Tibial artery (tissue), 4 donors: ENCODE data around the gene COPB2.
"Not testable (repeated sequence)": the region's sequence is repeated elsewhere in the genome, so short reads cannot be mapped to it uniquely, and the experiment has no call there.

ENCODE experiments used
- DNase-seq, 2 donors: peaks; one replicate each; pipeline ENCODE4 v3.0.0-alpha.2; 2019
- H3K27ac ChIP-seq, 2 donors: fragments of 200-600 bp; sonication (generic) in 1 of 2; 1 replicate in 1 of 2; 2 replicates in 1 of 2; pipeline ENCODE4 v1.5.1; 2018 to 2019; ENCODE audit warnings: mild to moderate bottlenecking in 1 of 2
- H3K27me3 ChIP-seq, 2 donors: fragments of 200-600 bp; sonication (generic) in 1 of 2; one replicate each; pipeline versions ENCODE4 v1.5.1 to v1.6.0; 2016 to 2019
- H3K36me3 ChIP-seq, 3 donors: fragments of 200-600 bp; sonication (generic) in 2 of 3; one replicate each; pipeline ENCODE4 v1.5.1; 2016 to 2019; ENCODE audit warnings: mild to moderate bottlenecking in 2 of 3
- H3K4me1 ChIP-seq, 4 donors: fragments of 200-600 bp; sonication (generic) in 2 of 4; 1 replicate in 3 of 4; 2 replicates in 1 of 4; pipeline ENCODE4 v1.5.1; 2016 to 2019
- H3K4me3 ChIP-seq, 2 donors: fragments of 200-600 bp; sonication (generic) in 1 of 2; 1 replicate in 1 of 2; 2 replicates in 1 of 2; pipeline ENCODE4 v1.5.1; 2018 to 2019; ENCODE audit warnings: mild to moderate bottlenecking in 2 of 2
- H3K9me3 ChIP-seq, 3 donors: fragments of 200-600 bp; sonication (generic) in 1 of 3; one replicate each; pipeline ENCODE4 v1.5.1; 2016 to 2019
- CTCF ChIP-seq, 2 experiments: fragments of 200-600 bp in 1 of 2; fragments of 450-650 bp in 1 of 2; IDR thresholded peaks; one replicate each; pipeline ENCODE4 v1.5.1; 2017 to 2019; ENCODE audit warnings: antibody characterized with exemption in 2 of 2, mild to moderate bottlenecking in 1 of 2, moderate library complexity in 1 of 2
- intact Hi-C: fragments of 100-400 bp; cut with DNase I; formaldehyde crosslinking; loops from one replicate; pipeline ENCODE4 v1.15.0; 2023; ENCODE audit warnings: low total_unique reads

COPB2 gene

DNA sequence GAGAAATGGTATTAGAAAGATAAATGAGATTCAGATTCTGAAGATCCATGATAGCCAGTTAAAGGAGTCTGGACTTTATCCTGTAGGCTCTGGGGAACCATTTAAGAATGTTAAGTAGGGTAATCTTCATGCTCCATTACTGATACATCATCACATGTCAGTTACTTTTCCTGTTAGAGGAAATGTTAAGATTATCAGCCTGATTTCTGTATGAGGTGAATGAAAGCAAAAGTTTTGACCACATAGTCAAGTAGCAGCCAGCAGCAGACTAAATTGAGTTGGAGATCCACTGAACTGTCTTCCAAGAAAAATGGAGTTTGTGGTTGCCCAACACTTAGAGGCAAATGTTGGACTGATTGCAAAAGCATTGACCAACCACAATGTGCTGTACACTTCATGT is 4.7 kb upstream of the COPB2 start:
- H3K9me3 ChIP-seq: no peaks in the 10 kb centered on the region
- H3K4me1 ChIP-seq: peaks cover 0 to 11% (median 4%) of the 10 kb centered on the region in 4 donors
- intact Hi-C loops: no loop called here
- H3K27me3 ChIP-seq: no peaks in the 10 kb centered on the region
- no peak overlapping the region for H3K4me3 ChIP-seq
- TF ChIP-seq CTCF (IDR thresholded peaks at IDR 0.05): no peak
- DNase-seq: no peak
- peaks cover 0 to 2% (median 0%) of the 10 kb centered on the region in 3 donors for H3K36me3 ChIP-seq
- no peak overlapping the region for H3K27ac ChIP-seq

GRCh38 chr3:139388821-139389551 is 461 bp downstream of the COPB2 start:
- H3K9me3 ChIP-seq: no peaks in the 10 kb centered on the region
- no peak for TF ChIP-seq CTCF (IDR thresholded peaks at IDR 0.05)
- H3K4me1 ChIP-seq: peaks cover 0 to 57% (median 22%) of the 10 kb centered on the region in 4 donors
- H3K36me3 ChIP-seq: no peaks in the 10 kb centered on the region
- H3K27ac ChIP-seq: peak overlapping the region; percentile 89 to 99
- DNase-seq: no peak
- intact Hi-C loops: loop anchor here (5.0 kb wide), 2 partner anchors 42 to 1202 kb away; partner anchors contain the start of gene ARMC8
- no peaks in the 10 kb centered on the region for H3K27me3 ChIP-seq
- H3K4me3 ChIP-seq: peak overlapping the region; percentile 72 to 99

DNA sequence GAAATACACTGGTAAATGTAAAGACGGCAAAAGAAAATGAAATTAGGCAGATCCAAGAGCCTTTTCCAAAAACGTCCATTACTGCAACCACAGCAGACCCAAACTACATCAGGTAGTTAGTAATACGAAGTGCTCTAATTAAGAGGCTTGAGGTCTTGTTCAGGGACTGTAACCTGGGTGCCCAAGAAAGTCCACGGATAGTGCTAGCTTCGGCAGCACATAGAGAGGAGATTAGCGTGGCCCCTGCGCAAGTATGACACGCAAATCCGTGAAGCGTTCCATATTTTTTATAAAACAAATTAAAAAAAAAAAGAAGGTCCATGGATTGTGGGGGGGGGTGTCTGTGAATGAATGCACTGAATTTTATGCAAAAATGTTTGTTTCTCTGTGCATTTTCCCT is 1.4 kb downstream of the COPB2 start:
- intact Hi-C loops: loop anchor here (5.0 kb wide), 2 partner anchors 41 to 1201 kb away; partner anchors contain the start of gene ARMC8
- peaks cover under 1 to 3% (median under 1%) of the 10 kb centered on the region in 3 donors for H3K36me3 ChIP-seq
- H3K4me3 ChIP-seq: peak overlapping the region; percentile 72 to 99
- no peak overlapping the region for H3K27ac ChIP-seq
- DNase-seq: no peak
- no peak for TF ChIP-seq CTCF (IDR thresholded peaks at IDR 0.05)
- no peaks in the 10 kb centered on the region for H3K27me3 ChIP-seq
- H3K4me1 ChIP-seq: peaks cover 0 to 65% (median 22%) of the 10 kb centered on the region in 4 donors
- no peaks in the 10 kb centered on the region for H3K9me3 ChIP-seq

- H3K27ac ChIP-seq, DNase-seq, H3K4me3 ChIP-seq, H3K9me3 ChIP-seq, intact Hi-C loops, H3K27me3 ChIP-seq: not testable (repeated sequence)
- Histone ChIP-seq H3K36me3 (peaks cover 27 to 49% (median 43%) of the 10 kb centered on the region in 3 donors), H3K4me1 (peaks cover 0 to 39% (median 6%) of the 10 kb centered on the region in 4 donors)
Observed at GRCh38 chr3:139382291-139382690, 7.2 kb downstream of the COPB2 start.

DNA sequence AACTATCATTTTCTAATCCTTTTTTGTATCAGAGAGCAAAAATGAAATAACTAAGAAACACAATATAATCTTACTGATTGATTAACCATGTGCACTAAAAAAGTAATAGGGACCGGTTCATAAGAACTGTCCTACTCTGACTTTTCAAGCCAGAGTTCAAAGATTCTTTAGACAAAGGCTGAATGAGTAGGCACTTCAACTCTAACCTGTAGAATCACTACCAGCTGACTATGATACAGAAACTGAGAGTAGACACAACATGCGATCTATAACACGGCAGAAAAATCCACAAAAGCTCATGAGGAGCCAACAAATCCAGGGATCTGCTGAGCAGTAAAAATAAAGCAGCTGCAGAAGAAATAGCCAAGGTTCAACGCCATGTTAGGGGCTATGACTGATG is 8.9 kb downstream of the COPB2 start:
- no peak overlapping the region for H3K4me3 ChIP-seq
- no peaks in the 10 kb centered on the region for H3K27me3 ChIP-seq
- H3K27ac ChIP-seq: no peak overlapping the region
- no peaks in the 10 kb centered on the region for H3K9me3 ChIP-seq
- H3K4me1 ChIP-seq: peaks cover 0 to 22% (median 2%) of the 10 kb centered on the region in 4 donors
- no peak for DNase-seq
- H3K36me3 ChIP-seq: peaks cover 40 to 66% (median 58%) of the 10 kb centered on the region in 3 donors
- intact Hi-C loops: no loop called here
- TF ChIP-seq CTCF (IDR thresholded peaks at IDR 0.05): no peak

DNA sequence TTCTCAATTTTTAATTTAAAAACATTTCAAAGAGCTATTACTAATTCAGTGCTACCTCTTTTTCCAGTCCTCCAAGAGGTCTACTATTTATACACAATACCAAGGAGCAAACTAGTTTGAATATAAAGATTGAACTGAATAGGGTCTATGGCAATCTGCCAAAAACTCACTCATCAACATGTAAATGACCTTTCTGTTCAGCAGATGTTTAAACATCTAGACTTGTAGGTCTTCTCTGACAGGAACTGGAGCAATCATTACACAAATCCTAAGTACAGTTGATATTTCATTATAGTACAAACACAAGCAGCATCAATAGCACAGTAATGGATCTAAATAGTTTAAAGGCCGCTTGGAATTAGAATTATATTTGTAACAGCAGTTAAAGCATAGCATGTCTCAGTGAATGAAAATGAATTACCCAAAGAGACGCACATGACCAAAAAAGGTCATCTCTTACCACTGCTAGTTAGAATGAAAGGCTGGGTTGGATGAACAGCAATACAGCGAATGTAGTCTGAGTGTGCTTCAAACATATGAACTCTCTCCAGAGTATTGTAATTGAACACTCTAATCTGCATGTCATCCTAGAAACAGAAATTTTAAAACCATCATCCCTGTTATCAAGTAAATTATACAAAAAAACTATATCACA is 10.7 kb downstream of the COPB2 start:
- Histone ChIP-seq H3K27ac (no peak overlapping the region), H3K36me3 (peaks cover 57 to 79% (median 76%) of the 10 kb centered on the region in 3 donors), H3K4me1 (peaks cover 0 to 5% (median 0%) of the 10 kb centered on the region in 4 donors), H3K27me3 (no peaks in the 10 kb centered on the region), H3K9me3 (no peaks in the 10 kb centered on the region), H3K4me3 (no peak overlapping the region)
- no peak for TF ChIP-seq CTCF (IDR thresholded peaks at IDR 0.05)
- DNase-seq: no peak
- intact Hi-C loops: no loop called here
